Suppressor macrophage treated with lipopolysaccharide for 1 hour (primary cell): ENCODE data around the gene CCDC81.

ENCODE experiments used
- DNase-seq, 3 donors: peaks; one replicate each; pipeline ENCODE4 v3.0.0-alpha.2; 2020 to 2022

The CCDC81 gene

DNA sequence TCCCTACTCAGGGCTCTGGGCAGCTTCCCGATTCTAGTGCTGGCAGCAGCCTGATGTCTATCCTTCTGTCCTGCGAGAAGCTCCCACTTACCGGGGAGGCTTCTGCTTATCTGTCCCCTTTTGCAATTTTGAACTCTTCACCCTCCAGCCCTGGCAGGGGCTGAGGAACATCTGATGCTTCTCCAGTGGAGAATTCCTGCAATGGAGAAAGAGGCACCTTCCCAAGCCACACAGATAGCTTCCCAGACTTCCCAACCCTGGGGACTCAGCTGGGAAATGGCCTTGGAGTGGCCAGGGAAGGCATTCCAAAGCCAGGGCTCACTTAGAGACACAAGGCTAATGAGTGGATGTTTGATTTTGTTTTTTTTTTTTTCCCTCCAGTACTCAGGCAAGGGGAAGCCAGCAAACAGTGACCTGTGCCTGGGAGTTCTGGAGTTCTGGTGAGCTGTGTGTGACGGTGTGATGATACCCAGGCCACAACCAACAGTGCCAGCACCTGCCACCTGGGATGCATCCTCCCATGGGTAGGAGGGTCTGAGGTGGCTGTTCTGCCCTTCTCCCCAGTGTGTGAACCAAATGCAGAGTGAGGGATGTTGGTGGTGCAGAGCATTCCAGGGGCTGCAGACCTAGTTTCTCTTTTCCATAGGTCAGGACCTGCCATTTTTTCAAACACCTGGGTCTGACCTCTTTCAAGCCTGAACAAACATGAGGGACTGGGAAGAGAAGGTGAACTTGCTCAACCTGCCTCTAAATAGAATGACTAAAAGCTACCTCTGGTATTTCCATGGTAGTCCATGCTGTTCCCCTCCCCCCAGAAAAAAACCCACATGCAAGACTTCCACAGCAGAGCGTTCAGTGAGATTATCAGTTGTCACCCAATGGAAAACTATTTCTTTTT, 95.1 kb downstream of the CCDC81 start:
- DNase-seq = no peak
